ENCODE results near the gene SF3B6. TPM values are rescaled to one million over a fixed set of nuclear protein-coding genes. Genes with fewer than 3 reads are reported as not detected.

The SF3B6 gene
- total and polyA plus RNA-seq, 2 donors (not counting 1 experiment from before 2014, with no cell fraction given) = 134 to 210 TPM

- no peak overlapping the region for H3K4me2 ChIP-seq (ENCODE audit: extremely low read depth, insufficient read depth, low read length)
- DNase-seq (ENCODE audit: low read depth in 2 of 2) = no peak
- H3K36me3 ChIP-seq (ENCODE audit: control insufficient read depth, insufficient read depth, low read length) = peaks cover 5% of the 10 kb centered on the region
- no peak overlapping the region for H3K9ac ChIP-seq (ENCODE audit: insufficient read depth, low read length)
- H2AFZ ChIP-seq (ENCODE audit: low read length) = no peak overlapping the region
- peaks cover 2% of the 10 kb centered on the region for H3K4me1 ChIP-seq (ENCODE audit: control insufficient read depth, extremely low read depth, insufficient read depth, low read length)
- H3K27me3 ChIP-seq (ENCODE audit: control insufficient read depth, insufficient read depth, low read length) = no peaks in the 10 kb centered on the region
- H3K27ac ChIP-seq (ENCODE audit: insufficient read depth, low read length) = no peak overlapping the region
- H3K9me3 ChIP-seq (ENCODE audit: control insufficient read depth, insufficient read depth, low read depth, low read length) = no peaks in the 10 kb centered on the region
- H3K4me3 ChIP-seq (replicated peaks in 1 of 4; ENCODE audit: control extremely low read depth in 1 of 4, insufficient read depth in 1 of 4, low read depth in 3 of 4, low read length in 4 of 4) = no peak overlapping the region
- H4K20me1 ChIP-seq (ENCODE audit: control insufficient read depth, extremely low read depth, insufficient read depth, low read length) = no peaks in the 10 kb centered on the region
- peaks cover 14% of the 10 kb centered on the region for H3K79me2 ChIP-seq (ENCODE audit: control insufficient read depth, insufficient read depth, low read length)
- TF ChIP-seq CTCF (conservative IDR thresholded peaks at IDR 0.05 in 1 of 2, IDR thresholded peaks at IDR 0.05 in 1 of 2; ENCODE audit: low read depth in 1 of 2, low read length in 2 of 2) (no peak), EZH2 (IDR thresholded peaks at IDR 0.05; ENCODE audit: low read length, missing control alignments) (no peak)
These were observed 2.3 kb downstream of the SF3B6 start for GRCh38 chr2:24073816-24074215.

- Histone ChIP-seq H3K4me1 (ENCODE audit: control insufficient read depth, extremely low read depth, insufficient read depth, low read length) (no peaks in the 10 kb centered on the region), H2AFZ (ENCODE audit: low read length) (no peak overlapping the region), H3K79me2 (ENCODE audit: control insufficient read depth, insufficient read depth, low read length) (peaks cover 14% of the 10 kb centered on the region), H3K9me3 (ENCODE audit: control insufficient read depth, insufficient read depth, low read depth, low read length) (no peaks in the 10 kb centered on the region), H3K36me3 (ENCODE audit: control insufficient read depth, insufficient read depth, low read length) (peaks cover 3% of the 10 kb centered on the region), H3K27me3 (ENCODE audit: control insufficient read depth, insufficient read depth, low read length) (no peaks in the 10 kb centered on the region), H4K20me1 (ENCODE audit: control insufficient read depth, extremely low read depth, insufficient read depth, low read length) (no peaks in the 10 kb centered on the region), H3K27ac (ENCODE audit: insufficient read depth, low read length) (no peak overlapping the region), H3K4me3 (replicated peaks in 1 of 4; ENCODE audit: control extremely low read depth in 1 of 4, insufficient read depth in 1 of 4, low read depth in 3 of 4, low read length in 4 of 4) (no peak overlapping the region), H3K4me2 (ENCODE audit: extremely low read depth, insufficient read depth, low read length) (no peak overlapping the region), H3K9ac (ENCODE audit: insufficient read depth, low read length) (no peak overlapping the region)
- no peak for DNase-seq (ENCODE audit: low read depth in 2 of 2)
- no peak for TF ChIP-seq EZH2 (IDR thresholded peaks at IDR 0.05; ENCODE audit: low read length, missing control alignments)
- TF ChIP-seq CTCF (conservative IDR thresholded peaks at IDR 0.05 in 1 of 2, IDR thresholded peaks at IDR 0.05 in 1 of 2; ENCODE audit: low read depth in 1 of 2, low read length in 2 of 2) = no peak
These were observed 3.9 kb downstream of the SF3B6 start for GRCh38 chr2:24072259-24072658.

- H3K36me3 ChIP-seq (ENCODE audit: control insufficient read depth, insufficient read depth, low read length) = peaks cover 3% of the 10 kb centered on the region
- H4K20me1 ChIP-seq (ENCODE audit: control insufficient read depth, extremely low read depth, insufficient read depth, low read length) = no peaks in the 10 kb centered on the region
- H3K4me1 ChIP-seq (ENCODE audit: control insufficient read depth, extremely low read depth, insufficient read depth, low read length) = no peaks in the 10 kb centered on the region
- no peak for DNase-seq (ENCODE audit: low read depth in 2 of 2)
- H3K4me2 ChIP-seq (ENCODE audit: extremely low read depth, insufficient read depth, low read length) = no peak overlapping the region
- no peak overlapping the region for H3K4me3 ChIP-seq (replicated peaks in 1 of 4; ENCODE audit: control extremely low read depth in 1 of 4, insufficient read depth in 1 of 4, low read depth in 3 of 4, low read length in 4 of 4)
- no peaks in the 10 kb centered on the region for H3K79me2 ChIP-seq (ENCODE audit: control insufficient read depth, insufficient read depth, low read length)
- TF ChIP-seq EZH2 (IDR thresholded peaks at IDR 0.05; ENCODE audit: low read length, missing control alignments) (no peak), CTCF (conservative IDR thresholded peaks at IDR 0.05 in 1 of 2, IDR thresholded peaks at IDR 0.05 in 1 of 2; ENCODE audit: low read depth in 1 of 2, low read length in 2 of 2) (no peak)
- no peak overlapping the region for H3K27ac ChIP-seq (ENCODE audit: insufficient read depth, low read length)
- H2AFZ ChIP-seq (ENCODE audit: low read length) = no peak overlapping the region
- no peaks in the 10 kb centered on the region for H3K27me3 ChIP-seq (ENCODE audit: control insufficient read depth, insufficient read depth, low read length)
- H3K9me3 ChIP-seq (ENCODE audit: control insufficient read depth, insufficient read depth, low read depth, low read length) = no peaks in the 10 kb centered on the region
- no peak overlapping the region for H3K9ac ChIP-seq (ENCODE audit: insufficient read depth, low read length)
These were observed 10.8 kb downstream of the SF3B6 start for GRCh38 chr2:24065341-24065740.

Data from fibroblast of lung (primary cell).